ENCODE data around the gene DIP2C.

DNA sequence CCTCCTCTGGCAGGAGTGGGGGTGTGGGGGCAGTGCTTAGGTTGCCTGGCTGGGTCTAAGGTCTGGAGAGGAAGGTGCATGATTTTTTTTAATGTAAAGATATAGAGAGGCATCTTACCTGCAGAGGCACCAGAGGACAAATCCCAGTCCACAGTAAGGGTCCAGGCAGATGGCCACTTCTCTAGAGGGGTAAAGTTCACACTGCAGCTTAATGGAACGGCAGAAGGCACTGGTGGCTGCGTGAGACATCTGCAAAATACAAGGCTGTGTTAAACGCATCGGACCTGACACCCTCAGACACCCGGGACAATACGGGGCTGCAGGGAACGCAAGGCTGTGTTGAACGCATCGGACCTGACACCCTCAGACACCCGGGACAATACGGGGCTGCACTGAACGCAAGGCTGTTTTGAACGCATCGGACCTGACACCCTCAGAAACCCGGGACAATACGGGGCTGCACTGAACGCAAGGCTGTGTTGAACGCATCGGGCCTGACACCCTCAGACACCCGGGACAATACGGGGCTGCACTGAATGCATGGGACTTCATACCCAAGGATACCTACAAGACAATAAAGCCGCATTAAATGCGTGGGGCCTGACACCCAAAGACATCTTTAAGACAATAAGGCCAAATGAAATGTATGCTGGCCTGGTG lies 348.3 kb downstream of the DIP2C start:
- TF ChIP-seq, protein P1, sequence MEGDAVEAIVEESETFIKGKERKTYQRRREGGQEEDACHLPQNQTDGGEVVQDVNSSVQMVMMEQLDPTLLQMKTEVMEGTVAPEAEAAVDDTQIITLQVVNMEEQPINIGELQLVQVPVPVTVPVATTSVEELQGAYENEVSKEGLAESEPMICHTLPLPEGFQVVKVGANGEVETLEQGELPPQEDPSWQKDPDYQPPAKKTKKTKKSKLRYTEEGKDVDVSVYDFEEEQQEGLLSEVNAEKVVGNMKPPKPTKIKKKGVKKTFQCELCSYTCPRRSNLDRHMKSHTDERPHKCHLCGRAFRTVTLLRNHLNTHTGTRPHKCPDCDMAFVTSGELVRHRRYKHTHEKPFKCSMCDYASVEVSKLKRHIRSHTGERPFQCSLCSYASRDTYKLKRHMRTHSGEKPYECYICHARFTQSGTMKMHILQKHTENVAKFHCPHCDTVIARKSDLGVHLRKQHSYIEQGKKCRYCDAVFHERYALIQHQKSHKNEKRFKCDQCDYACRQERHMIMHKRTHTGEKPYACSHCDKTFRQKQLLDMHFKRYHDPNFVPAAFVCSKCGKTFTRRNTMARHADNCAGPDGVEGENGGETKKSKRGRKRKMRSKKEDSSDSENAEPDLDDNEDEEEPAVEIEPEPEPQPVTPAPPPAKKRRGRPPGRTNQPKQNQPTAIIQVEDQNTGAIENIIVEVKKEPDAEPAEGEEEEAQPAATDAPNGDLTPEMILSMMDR (IDR thresholded peaks at IDR 0.05): no peak
- no peak for TF ChIP-seq EP300 (IDR thresholded peaks at IDR 0.05; ENCODE audit: low read depth)
- TF ChIP-seq POLR2A (IDR thresholded peaks at IDR 0.05): no peak
- TF ChIP-seq POLR2AphosphoS5 (IDR thresholded peaks at IDR 0.05): no peak

Measured in transverse colon (tissue), 4 donors.